Measurements from ENCODE around the gene TET1. TPM values are rescaled to one million over a fixed set of nuclear protein-coding genes. Genes with fewer than 3 reads are reported as not detected.

The TET1 gene
- total and polyA plus RNA-seq, 4 donors, result 0.06 to 2.1 (median 0.75) TPM

DNA sequence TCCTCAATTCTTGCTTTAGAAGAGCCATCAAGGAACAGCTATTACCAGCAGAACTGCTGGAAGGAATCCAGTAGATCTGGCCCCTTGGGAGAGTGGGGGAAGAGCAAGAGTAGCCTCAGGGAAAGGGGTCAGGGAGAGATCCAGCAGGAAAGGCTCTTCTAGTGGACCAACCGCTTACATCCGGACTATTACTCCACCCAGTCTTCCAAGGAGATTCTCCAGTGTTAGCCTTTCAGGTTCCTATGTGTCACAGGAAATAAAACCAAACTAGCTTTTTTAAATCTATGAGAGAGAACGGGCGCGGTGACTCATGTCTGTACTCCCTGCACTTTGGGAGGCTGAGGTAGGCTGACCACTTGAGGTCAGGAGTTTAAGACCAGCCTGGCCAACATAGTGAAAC lies 34.3 kb downstream of the TET1 start:
- H3K27ac ChIP-seq (ENCODE audit: low read depth in 1 of 2, low read length in 2 of 2), result no peak overlapping the region
- H3K36me3 ChIP-seq (ENCODE audit: control insufficient read depth in 4 of 4, insufficient read depth in 3 of 4, low read depth in 1 of 4, low read length in 3 of 4), result no peaks in the 10 kb centered on the region
- no peaks in the 10 kb centered on the region for H3K9me3 ChIP-seq (ENCODE audit: control insufficient read depth in 4 of 4, low read length in 3 of 4)
- no peak for TF ChIP-seq TAF1 (conservative IDR thresholded peaks at IDR 0.05)
- TF ChIP-seq YY1 (IDR thresholded peaks at IDR 0.05), result no peak
- no peak for TF ChIP-seq HNF4A (conservative IDR thresholded peaks at IDR 0.05)
- no peak for TF ChIP-seq FOXA1 (IDR thresholded peaks at IDR 0.05)
- no peak for TF ChIP-seq HNF4G (IDR thresholded peaks at IDR 0.05)
- TF ChIP-seq ZBTB33 (IDR thresholded peaks at IDR 0.05), result no peak
- TF ChIP-seq, protein P1, sequence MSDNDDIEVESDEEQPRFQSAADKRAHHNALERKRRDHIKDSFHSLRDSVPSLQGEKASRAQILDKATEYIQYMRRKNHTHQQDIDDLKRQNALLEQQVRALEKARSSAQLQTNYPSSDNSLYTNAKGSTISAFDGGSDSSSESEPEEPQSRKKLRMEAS (IDR thresholded peaks at IDR 0.05), result no peak
- no peak for TF ChIP-seq EGR1 (IDR thresholded peaks at IDR 0.05; ENCODE audit: low read depth in 2 of 2)
- TF ChIP-seq SP1 (IDR thresholded peaks at IDR 0.05), result no peak
- no peak for TF ChIP-seq REST (IDR thresholded peaks at IDR 0.05)
- no peak for TF ChIP-seq ATF3 (IDR thresholded peaks at IDR 0.05)
- H3K4me3 ChIP-seq (ENCODE audit: low read depth in 1 of 3, low read length in 3 of 3), result no peak overlapping the region
- no peaks in the 10 kb centered on the region for H3K4me1 ChIP-seq (ENCODE audit: control insufficient read depth in 4 of 4, insufficient read depth in 4 of 4, low read length in 3 of 4)
- 80% methylated on average over 5 of the region's 5 CpGs for WGBS
- H3K9ac ChIP-seq (ENCODE audit: low read depth in 1 of 2, low read length in 2 of 2), result no peak overlapping the region
- H3K27me3 ChIP-seq (ENCODE audit: control insufficient read depth in 4 of 4, insufficient read depth in 4 of 4, low read length in 3 of 4), result no peaks in the 10 kb centered on the region
- no peak for DNase-seq (ENCODE audit: low spot score)

- H3K4me3 ChIP-seq (ENCODE audit: low read depth in 1 of 3, low read length in 3 of 3), result no peak overlapping the region
- no peaks in the 10 kb centered on the region for H3K9me3 ChIP-seq (ENCODE audit: control insufficient read depth in 4 of 4, low read length in 3 of 4)
- H3K27me3 ChIP-seq (ENCODE audit: control insufficient read depth in 4 of 4, insufficient read depth in 4 of 4, low read length in 3 of 4), result no peaks in the 10 kb centered on the region
- peaks cover 2 to 9% (median 5%) of the 10 kb centered on the region in 4 donors for H3K4me1 ChIP-seq (ENCODE audit: control insufficient read depth in 4 of 4, insufficient read depth in 4 of 4, low read length in 3 of 4)
- 94% methylated on average over 6 of the region's 6 CpGs for WGBS
- TF ChIP-seq YY1 (IDR thresholded peaks at IDR 0.05) (no peak), REST (IDR thresholded peaks at IDR 0.05) (no peak), GABPA (IDR thresholded peaks at IDR 0.05 in 1 of 2, conservative IDR thresholded peaks at IDR 0.05 in 1 of 2) (no peak), HNF4A (conservative IDR thresholded peaks at IDR 0.05) (no peak), NR2F2 (IDR thresholded peaks at IDR 0.05) (no peak), JUND (IDR thresholded peaks at IDR 0.05) (no peak), TAF1 (conservative IDR thresholded peaks at IDR 0.05) (no peak), ZBTB33 (IDR thresholded peaks at IDR 0.05) (no peak), FOXA1 (IDR thresholded peaks at IDR 0.05) (no peak), RAD21 (IDR thresholded peaks at IDR 0.05) (no peak), ATF3 (IDR thresholded peaks at IDR 0.05) (no peak), SP1 (IDR thresholded peaks at IDR 0.05) (no peak), FOXA2 (IDR thresholded peaks at IDR 0.05) (no peak)
- TF ChIP-seq, protein P2, sequence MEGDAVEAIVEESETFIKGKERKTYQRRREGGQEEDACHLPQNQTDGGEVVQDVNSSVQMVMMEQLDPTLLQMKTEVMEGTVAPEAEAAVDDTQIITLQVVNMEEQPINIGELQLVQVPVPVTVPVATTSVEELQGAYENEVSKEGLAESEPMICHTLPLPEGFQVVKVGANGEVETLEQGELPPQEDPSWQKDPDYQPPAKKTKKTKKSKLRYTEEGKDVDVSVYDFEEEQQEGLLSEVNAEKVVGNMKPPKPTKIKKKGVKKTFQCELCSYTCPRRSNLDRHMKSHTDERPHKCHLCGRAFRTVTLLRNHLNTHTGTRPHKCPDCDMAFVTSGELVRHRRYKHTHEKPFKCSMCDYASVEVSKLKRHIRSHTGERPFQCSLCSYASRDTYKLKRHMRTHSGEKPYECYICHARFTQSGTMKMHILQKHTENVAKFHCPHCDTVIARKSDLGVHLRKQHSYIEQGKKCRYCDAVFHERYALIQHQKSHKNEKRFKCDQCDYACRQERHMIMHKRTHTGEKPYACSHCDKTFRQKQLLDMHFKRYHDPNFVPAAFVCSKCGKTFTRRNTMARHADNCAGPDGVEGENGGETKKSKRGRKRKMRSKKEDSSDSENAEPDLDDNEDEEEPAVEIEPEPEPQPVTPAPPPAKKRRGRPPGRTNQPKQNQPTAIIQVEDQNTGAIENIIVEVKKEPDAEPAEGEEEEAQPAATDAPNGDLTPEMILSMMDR (IDR thresholded peaks at IDR 0.05; ENCODE audit: low read depth, low read length, missing input control), result no peak
- TF ChIP-seq, protein P1 (IDR thresholded peaks at IDR 0.05), result no peak
- no peaks in the 10 kb centered on the region for H3K36me3 ChIP-seq (ENCODE audit: control insufficient read depth in 4 of 4, insufficient read depth in 3 of 4, low read depth in 1 of 4, low read length in 3 of 4)
- H3K9ac ChIP-seq (ENCODE audit: low read depth in 1 of 2, low read length in 2 of 2), result no peak overlapping the region
- no peak for DNase-seq (ENCODE audit: low spot score)
- H3K27ac ChIP-seq (ENCODE audit: low read depth in 1 of 2, low read length in 2 of 2), result no peak overlapping the region
These were observed 35.4 kb downstream of the TET1 start for GRCh38 chr10:68595513-68595912.
